ENCODE measurements around the gene ARHGAP45.

The ARHGAP45 gene

GRCh38 chr19:1070576-1070930 is 3.6 kb downstream of the ARHGAP45 start:
- no peak for DNase-seq (ENCODE audit: low read depth in 2 of 2)

GRCh38 chr19:1070931-1071791 is 4.2 kb downstream of the ARHGAP45 start:
- DNase-seq (ENCODE audit: low read depth in 2 of 2), result no peak

- DNase-seq (ENCODE audit: low read depth in 2 of 2), result no peak
Measured at GRCh38 chr19:1072371-1073015, 5.5 kb downstream of the ARHGAP45 start.

GRCh38 chr19:1073063-1073955 is 6.3 kb downstream of the ARHGAP45 start:
- no peak for DNase-seq (ENCODE audit: low read depth in 2 of 2)

- no peak for DNase-seq (ENCODE audit: low read depth in 2 of 2)
Measured at GRCh38 chr19:1073956-1074517, 7.1 kb downstream of the ARHGAP45 start.

- peak; percentile 87 to 88 for DNase-seq (ENCODE audit: low read depth in 2 of 2)
Measured at GRCh38 chr19:1074544-1075283, 7.7 kb downstream of the ARHGAP45 start.

GRCh38 chr19:1076046-1076386 is 9.0 kb downstream of the ARHGAP45 start:
- DNase-seq (ENCODE audit: low read depth in 2 of 2), result no peak

- peak; percentile 82 to 90 for DNase-seq (ENCODE audit: low read depth in 2 of 2)
Measured at GRCh38 chr19:1076951-1077350, 10.0 kb downstream of the ARHGAP45 start.

- DNase-seq (ENCODE audit: low read depth in 2 of 2), result no peak
Measured at GRCh38 chr19:1079566-1080111, 12.7 kb downstream of the ARHGAP45 start.

GRCh38 chr19:1080360-1081161 is 13.6 kb downstream of the ARHGAP45 start:
- DNase-seq (ENCODE audit: low read depth in 2 of 2), result no peak

GRCh38 chr19:1081301-1082164 is 14.6 kb downstream of the ARHGAP45 start:
- no peak for DNase-seq (ENCODE audit: low read depth in 2 of 2)

GRCh38 chr19:1082165-1082927 is 15.4 kb downstream of the ARHGAP45 start:
- peak in 1 of 2 donors; percentile 59 for DNase-seq (ENCODE audit: low read depth in 2 of 2)

- DNase-seq (ENCODE audit: low read depth in 2 of 2), result no peak
Measured at GRCh38 chr19:1082928-1083816, 16.2 kb downstream of the ARHGAP45 start.

GRCh38 chr19:1084024-1084868 is 17.3 kb downstream of the ARHGAP45 start:
- DNase-seq (ENCODE audit: low read depth in 2 of 2), result no peak

GRCh38 chr19:1085053-1085658 is 18.2 kb downstream of the ARHGAP45 start:
- no peak for DNase-seq (ENCODE audit: low read depth in 2 of 2)
